ENCODE results near the gene PIAS3.
A peak's percentile ranks its signal among the peaks of the same experiment; 100 is the strongest.

The PIAS3 gene

DNA sequence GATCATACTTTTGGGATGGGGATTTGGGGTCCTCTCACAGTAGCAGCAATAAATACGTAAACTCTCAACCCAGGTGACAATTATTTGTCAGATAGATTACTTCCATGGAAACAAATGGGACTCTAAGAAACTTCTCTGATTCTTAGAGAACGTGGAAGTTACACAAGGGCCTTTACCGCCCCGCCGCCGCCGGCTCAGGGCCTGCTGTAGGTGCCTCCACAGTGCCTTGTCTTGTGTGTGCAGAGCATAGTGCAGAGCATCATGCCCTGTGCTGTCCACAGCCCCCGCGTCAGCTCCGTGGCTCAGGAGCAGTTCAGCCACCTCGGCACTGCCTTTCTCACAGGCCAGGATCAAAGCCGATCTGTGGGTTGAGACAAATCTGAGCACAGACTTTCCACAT is 15.8 kb upstream of the PIAS3 start:
- H3K9me3 ChIP-seq (ENCODE audit: insufficient read depth, low read depth, low read length), result no peaks in the 10 kb centered on the region
- no peak overlapping the region for H3K27ac ChIP-seq (ENCODE audit: low read depth, low read length)
- no peak overlapping the region for H3K9ac ChIP-seq (ENCODE audit: low read depth, low read length)
- peaks cover 34% of the 10 kb centered on the region for H3K27me3 ChIP-seq (ENCODE audit: insufficient read depth, low read length)
- WGBS, result 94% methylated on average over 12 of the region's 12 CpGs
- no peaks in the 10 kb centered on the region for H3K36me3 ChIP-seq (ENCODE audit: insufficient read depth, low read length)
- H3K4me3 ChIP-seq (ENCODE audit: low read length), result no peak overlapping the region
- H3K4me1 ChIP-seq (ENCODE audit: insufficient read depth, low read length), result peaks cover 15% of the 10 kb centered on the region

DNA sequence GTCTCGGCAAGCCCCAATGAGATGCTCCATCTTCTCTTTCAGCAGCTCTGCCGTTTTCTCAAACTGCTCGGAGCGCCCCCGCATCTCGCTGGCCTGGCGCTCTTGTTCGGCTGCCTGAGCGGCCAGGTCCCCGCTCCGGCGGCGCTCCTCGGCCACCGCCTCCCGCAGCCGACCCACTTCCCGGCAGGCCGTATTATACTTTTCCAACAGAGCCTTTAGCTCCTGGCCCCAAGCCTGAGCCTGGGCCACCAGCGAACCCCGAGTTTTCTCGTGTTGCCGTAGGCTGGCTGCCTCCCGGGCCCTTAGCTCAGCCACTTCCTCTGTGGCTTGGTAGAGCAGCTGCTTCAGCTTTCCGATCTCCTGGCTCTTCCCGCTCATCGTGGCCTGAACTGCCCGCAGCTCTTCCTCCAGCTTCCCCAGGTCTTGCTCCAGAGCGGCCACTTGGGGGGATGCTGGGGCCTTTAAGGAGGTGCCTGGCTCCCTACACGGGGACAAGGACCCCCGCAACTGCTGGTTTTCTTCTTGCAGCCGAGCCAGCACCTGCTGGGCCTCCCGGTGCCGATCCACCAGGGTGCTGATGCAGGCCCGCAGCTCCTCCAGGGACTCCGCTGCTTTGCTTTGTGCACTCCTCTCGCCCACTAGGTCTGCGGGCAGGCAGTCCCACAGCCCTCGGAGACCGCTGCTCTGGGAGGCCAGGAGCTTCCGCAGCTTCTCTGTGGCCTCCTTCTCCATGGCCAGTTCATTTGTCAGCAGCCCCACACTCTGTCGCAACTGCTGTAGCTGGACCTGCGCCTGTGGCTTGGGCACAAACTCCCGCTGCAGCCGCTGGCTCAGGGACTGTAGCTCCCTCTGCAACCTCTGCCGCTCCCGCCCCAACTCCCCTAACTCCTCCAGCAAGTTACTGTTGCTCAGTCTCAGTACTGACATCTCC is 13.4 kb upstream of the PIAS3 start:
- H3K9me3 ChIP-seq (ENCODE audit: insufficient read depth, low read depth, low read length), result no peaks in the 10 kb centered on the region
- peaks cover 34% of the 10 kb centered on the region for H3K27me3 ChIP-seq (ENCODE audit: insufficient read depth, low read length)
- 22% methylated on average over 47 of the region's 47 CpGs for WGBS
- H3K27ac ChIP-seq (ENCODE audit: low read depth, low read length), result no peak overlapping the region
- H3K4me3 ChIP-seq (ENCODE audit: low read length), result peak overlapping the region; percentile 57
- no peaks in the 10 kb centered on the region for H3K36me3 ChIP-seq (ENCODE audit: insufficient read depth, low read length)
- peaks cover 5% of the 10 kb centered on the region for H3K4me1 ChIP-seq (ENCODE audit: insufficient read depth, low read length)
- peak overlapping the region; percentile 66 for H3K9ac ChIP-seq (ENCODE audit: low read depth, low read length)

DNA sequence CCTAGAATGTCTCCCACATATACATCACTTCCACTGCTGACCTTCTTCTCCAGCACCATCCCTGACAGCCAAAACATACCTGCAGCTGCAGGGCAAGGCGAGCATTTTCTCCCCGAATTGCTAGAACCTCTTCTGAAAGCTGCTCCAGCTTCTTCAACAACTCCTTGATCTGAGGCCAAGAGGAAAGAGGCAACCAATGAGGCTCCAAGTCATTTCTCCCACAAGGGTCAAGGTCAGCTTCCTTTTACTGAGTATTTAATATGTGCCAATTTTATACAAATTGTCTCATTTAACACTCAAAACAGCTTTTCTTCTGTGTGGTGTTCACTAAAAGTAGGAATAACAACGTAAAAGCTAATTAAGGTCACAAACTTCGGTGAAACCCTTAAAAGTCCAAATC is 9.4 kb upstream of the PIAS3 start:
- 90% methylated on average over 4 of the region's 4 CpGs for WGBS
- Histone ChIP-seq H3K27me3 (ENCODE audit: insufficient read depth, low read length) (peaks cover 22% of the 10 kb centered on the region), H3K36me3 (ENCODE audit: insufficient read depth, low read length) (no peaks in the 10 kb centered on the region), H3K27ac (ENCODE audit: low read depth, low read length) (no peak overlapping the region), H3K4me3 (ENCODE audit: low read length) (no peak overlapping the region), H3K9ac (ENCODE audit: low read depth, low read length) (no peak overlapping the region), H3K4me1 (ENCODE audit: insufficient read depth, low read length) (peaks cover 5% of the 10 kb centered on the region), H3K9me3 (ENCODE audit: insufficient read depth, low read depth, low read length) (no peaks in the 10 kb centered on the region)

DNA sequence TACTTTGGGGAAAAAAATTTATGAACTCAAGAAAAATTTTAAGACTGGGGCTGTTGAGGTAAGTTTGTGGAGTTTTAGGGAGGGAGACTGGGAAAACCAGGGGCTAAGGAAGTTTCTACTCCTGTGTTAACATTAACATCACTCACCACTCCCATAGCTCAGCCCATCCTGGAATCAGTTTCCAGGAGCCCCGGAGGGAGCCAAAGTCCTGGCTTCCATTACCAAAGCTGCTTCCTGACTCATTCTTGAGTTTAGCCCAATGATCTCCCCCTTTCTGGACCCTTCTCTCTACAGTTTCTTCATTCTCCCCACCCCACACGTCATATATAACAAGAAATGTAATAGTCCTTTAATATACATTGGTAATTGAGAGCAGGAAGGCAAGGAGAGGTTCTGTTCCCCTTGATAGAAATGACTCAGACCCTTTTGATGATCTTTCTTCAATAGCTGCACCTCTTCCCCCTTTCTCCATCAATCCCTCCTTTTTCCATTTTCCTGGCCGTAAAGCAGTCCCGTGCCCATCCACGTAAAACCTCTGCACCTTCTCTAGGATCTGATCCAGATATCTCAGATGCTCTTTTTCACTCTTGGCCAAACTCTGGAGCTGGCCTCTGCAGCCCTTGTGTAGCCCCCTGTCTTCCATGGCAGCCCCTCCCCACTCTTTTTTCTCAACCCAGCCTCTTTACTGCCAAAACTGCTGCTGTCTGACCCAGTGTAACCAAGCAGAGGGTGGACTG is 4.6 kb upstream of the PIAS3 start:
- no peaks in the 10 kb centered on the region for H3K9me3 ChIP-seq (ENCODE audit: insufficient read depth, low read depth, low read length)
- no peak overlapping the region for H3K27ac ChIP-seq (ENCODE audit: low read depth, low read length)
- no peak overlapping the region for H3K4me3 ChIP-seq (ENCODE audit: low read length)
- no peaks in the 10 kb centered on the region for H3K36me3 ChIP-seq (ENCODE audit: insufficient read depth, low read length)
- no peaks in the 10 kb centered on the region for H3K27me3 ChIP-seq (ENCODE audit: insufficient read depth, low read length)
- peaks cover 4% of the 10 kb centered on the region; the same call in 1 of the 2 replicates for H3K4me1 ChIP-seq (ENCODE audit: insufficient read depth, low read length)
- 83% methylated on average over 4 of the region's 5 CpGs for WGBS
- no peak overlapping the region for H3K9ac ChIP-seq (ENCODE audit: low read depth, low read length)

DNA sequence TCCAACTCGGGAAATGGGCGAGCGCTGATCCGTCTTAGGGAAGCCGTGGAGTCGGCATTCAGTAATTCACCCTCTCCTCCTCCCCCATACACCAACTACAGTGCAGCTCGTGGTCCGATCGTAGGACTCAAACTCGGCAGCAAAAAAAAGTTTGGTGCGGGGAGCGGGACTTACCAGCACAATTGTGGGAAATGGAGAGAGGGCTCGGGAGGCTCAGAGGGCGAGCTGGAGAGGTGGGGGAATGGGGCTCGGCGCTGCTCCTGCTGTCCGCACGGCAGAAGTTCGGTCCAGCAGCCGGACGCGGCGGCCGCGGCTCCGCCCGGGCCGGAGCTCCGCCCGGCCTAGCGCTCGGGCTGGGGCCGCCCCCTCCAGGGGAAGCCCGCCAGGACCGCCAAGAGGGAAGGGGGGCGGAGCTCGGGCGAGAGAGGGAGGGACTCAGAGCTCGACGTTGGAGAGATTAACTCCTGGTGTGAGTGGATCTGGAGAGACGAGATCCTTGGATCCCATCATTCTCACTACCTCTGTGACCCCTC is 676 bp upstream of the PIAS3 start:
- under 1% methylated on average over 40 of the region's 41 CpGs for WGBS
- H3K27me3 ChIP-seq (ENCODE audit: insufficient read depth, low read length), result no peaks in the 10 kb centered on the region

DNA sequence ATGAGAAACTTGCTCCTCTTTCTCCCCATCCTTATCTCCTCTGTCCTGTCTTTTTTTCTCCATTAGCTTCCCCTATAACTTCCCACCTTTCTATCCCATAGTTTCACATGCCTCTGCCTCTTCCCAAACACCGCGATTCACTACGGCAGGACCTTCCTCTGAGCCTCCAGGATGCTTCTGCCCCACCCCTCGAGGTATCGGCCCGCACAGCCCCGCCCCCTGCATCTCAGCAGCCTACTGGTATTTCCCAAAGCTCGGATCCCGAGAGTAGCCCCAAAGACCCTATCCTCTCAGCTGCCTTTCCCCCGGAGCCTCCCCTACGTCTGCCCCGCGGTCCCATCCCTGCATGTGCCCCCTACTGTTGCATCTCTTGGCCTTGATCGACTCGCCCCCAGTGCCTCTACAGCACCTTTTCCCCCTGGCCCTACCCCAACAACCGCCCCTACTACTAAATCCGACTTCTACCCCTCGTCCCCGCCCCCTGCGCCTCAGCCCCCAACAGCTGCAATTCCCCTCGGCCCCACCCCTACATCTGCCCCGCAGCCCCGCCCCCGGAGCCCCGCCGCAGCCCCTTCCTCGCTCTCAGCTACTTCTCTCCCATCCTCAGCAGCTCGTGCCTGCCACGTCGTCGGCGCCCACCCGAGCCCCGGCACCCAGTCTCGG is 512 bp downstream of the PIAS3 start:
- Histone ChIP-seq H3K4me3 (ENCODE audit: low read length) (peak overlapping the region; percentile 81), H3K9me3 (ENCODE audit: insufficient read depth, low read depth, low read length) (no peaks in the 10 kb centered on the region; the same call in 1 of the 2 replicates), H3K27me3 (ENCODE audit: insufficient read depth, low read length) (no peaks in the 10 kb centered on the region), H3K27ac (ENCODE audit: low read depth, low read length) (peak overlapping the region; percentile 90), H3K9ac (ENCODE audit: low read depth, low read length) (peak overlapping the region; percentile 88), H3K36me3 (ENCODE audit: insufficient read depth, low read length) (peaks cover 39% of the 10 kb centered on the region), H3K4me1 (ENCODE audit: insufficient read depth, low read length) (peaks cover 4% of the 10 kb centered on the region; the same call in 1 of the 2 replicates)
- under 1% methylated on average over 35 of the region's 35 CpGs for WGBS

More for the DNA sequence above, 676 bp upstream of the PIAS3 start:
- Histone ChIP-seq H3K9ac (ENCODE audit: low read depth, low read length) (peak overlapping the region; percentile 88), H3K9me3 (ENCODE audit: insufficient read depth, low read depth, low read length) (no peaks in the 10 kb centered on the region; the same call in 1 of the 2 replicates), H3K27ac (ENCODE audit: low read depth, low read length) (peak overlapping the region; percentile 56; the same call in 1 of the 2 replicates), H3K4me1 (ENCODE audit: insufficient read depth, low read length) (peaks cover 4% of the 10 kb centered on the region; the same call in 1 of the 2 replicates), H3K36me3 (ENCODE audit: insufficient read depth, low read length) (peaks cover 27% of the 10 kb centered on the region), H3K4me3 (ENCODE audit: low read length) (peak overlapping the region; percentile 81)

DNA sequence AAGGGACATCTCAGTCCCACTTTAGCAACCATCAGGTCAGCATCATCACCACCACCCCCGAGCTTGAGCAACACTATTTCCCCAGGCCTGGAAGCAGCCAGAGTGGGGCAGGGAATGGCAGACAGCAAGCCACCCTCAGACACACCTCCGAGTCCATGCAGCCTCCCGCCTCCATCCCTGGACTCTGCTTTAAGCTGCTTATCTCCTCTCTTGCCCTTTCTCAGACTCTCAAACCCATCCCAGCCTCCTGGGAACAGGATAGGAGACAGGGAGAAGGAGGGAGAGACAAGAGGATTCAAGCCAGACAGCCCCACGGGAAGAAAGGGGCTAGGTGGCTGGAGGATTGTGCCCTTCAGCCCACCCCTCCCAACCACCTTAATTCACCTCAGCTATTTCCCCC is 1.7 kb downstream of the PIAS3 start:
- Histone ChIP-seq H3K9ac (ENCODE audit: low read depth, low read length) (no peak overlapping the region), H3K9me3 (ENCODE audit: insufficient read depth, low read depth, low read length) (no peaks in the 10 kb centered on the region; the same call in 1 of the 2 replicates), H3K36me3 (ENCODE audit: insufficient read depth, low read length) (peaks cover 49% of the 10 kb centered on the region), H3K27me3 (ENCODE audit: insufficient read depth, low read length) (no peaks in the 10 kb centered on the region), H3K4me1 (ENCODE audit: insufficient read depth, low read length) (peaks cover 4% of the 10 kb centered on the region; the same call in 1 of the 2 replicates), H3K27ac (ENCODE audit: low read depth, low read length) (no peak overlapping the region), H3K4me3 (ENCODE audit: low read length) (no peak overlapping the region)
- 78% methylated on average over 4 of the region's 4 CpGs for WGBS

DNA sequence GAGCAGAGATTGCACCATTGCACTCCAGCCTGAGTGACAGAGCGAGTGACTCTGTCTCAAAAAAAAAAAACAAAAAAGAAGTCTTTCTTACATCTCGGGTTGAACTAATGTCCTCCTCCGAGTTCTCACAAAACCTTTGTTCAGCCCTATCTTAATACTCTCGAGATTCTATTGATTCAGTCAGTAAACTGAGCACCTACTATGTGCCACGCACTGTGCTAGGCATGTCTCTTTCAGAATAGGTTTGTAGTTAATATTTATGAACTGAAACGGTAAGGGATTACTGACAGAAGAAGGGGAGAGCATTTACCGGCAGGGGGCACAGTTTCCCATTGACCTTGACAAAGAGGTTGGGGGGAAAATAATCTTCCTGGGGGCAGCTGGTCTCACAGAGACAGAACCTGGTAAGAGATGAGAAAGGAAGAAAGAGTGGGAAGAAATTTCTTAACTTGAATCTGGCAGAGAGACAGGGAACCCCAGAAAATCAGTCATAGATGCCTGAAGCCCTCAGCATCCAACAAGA is 3.4 kb downstream of the PIAS3 start:
- 92% methylated on average over 7 of the region's 7 CpGs for WGBS
- Histone ChIP-seq H3K9ac (ENCODE audit: low read depth, low read length) (no peak overlapping the region), H3K4me1 (ENCODE audit: insufficient read depth, low read length) (peaks cover 4% of the 10 kb centered on the region; the same call in 1 of the 2 replicates), H3K27ac (ENCODE audit: low read depth, low read length) (no peak overlapping the region), H3K4me3 (ENCODE audit: low read length) (no peak overlapping the region), H3K9me3 (ENCODE audit: insufficient read depth, low read depth, low read length) (no peaks in the 10 kb centered on the region; the same call in 1 of the 2 replicates), H3K27me3 (ENCODE audit: insufficient read depth, low read length) (no peaks in the 10 kb centered on the region), H3K36me3 (ENCODE audit: insufficient read depth, low read length) (peaks cover 63% of the 10 kb centered on the region)

DNA sequence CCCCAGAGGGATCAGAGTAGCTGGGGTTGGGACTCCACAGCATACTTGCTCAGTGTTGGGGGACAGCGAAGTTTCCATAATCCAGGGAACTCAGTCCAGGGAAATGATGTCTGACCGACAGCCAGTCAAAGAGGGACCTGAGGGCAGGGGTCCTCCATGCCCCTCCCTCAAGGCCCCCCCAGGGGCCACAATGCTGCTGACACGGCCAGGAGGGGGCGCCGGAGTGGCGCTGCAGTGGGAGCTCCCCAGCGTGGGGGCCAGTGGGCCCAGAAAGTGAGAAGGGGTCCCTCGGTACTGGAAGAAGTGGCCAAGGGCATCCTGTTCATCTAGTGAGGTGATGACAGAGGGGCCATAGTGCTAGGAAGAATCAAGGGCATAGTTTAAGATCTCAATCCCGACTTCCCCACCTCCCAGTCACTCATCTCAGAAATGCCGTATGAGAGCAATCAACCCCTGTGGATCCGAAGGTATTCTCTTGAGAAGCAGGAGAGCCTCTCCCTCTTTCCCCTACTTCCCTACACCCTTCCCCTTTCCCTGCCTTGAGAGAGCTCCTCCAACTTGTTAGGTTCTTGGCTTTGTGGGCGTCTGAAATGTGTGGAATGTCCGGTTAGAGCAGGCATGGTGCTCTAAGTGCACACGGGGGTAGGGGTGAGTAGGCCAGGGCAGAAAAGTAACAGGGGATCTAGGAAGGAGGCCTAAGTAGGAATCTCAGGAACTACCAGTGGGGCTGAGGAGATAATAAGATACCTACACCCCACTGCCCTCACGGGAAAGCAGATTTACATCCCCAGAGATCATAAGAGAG is 9.3 kb downstream of the PIAS3 start:
- H3K4me1 ChIP-seq (ENCODE audit: insufficient read depth, low read length), result no peaks in the 10 kb centered on the region
- no peak overlapping the region for H3K27ac ChIP-seq (ENCODE audit: low read depth, low read length)
- H3K9me3 ChIP-seq (ENCODE audit: insufficient read depth, low read depth, low read length), result no peaks in the 10 kb centered on the region
- no peaks in the 10 kb centered on the region for H3K27me3 ChIP-seq (ENCODE audit: insufficient read depth, low read length)
- WGBS, result 90% methylated on average over 15 of the region's 15 CpGs
- H3K9ac ChIP-seq (ENCODE audit: low read depth, low read length), result no peak overlapping the region
- H3K36me3 ChIP-seq (ENCODE audit: insufficient read depth, low read length), result peaks cover 62% of the 10 kb centered on the region
- no peak overlapping the region for H3K4me3 ChIP-seq (ENCODE audit: low read length)

DNA sequence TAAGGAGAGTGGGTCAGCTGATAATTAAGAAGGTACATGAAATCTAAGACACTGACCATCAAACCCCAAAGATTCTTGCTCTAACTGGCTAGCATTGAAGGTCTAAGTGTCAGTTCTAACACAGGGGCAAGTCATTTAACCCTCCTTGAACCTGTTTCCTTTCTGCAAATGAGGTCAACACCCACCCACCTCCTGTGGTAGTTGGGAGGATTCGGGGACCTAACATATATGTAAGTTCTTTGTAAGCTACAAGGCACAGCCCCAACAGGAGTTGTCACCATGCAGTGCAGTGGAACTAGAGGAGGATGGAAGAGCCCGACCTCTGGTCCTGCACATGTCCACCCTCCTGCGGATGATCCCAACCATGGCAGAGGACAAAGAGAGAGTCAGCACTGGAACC is 11.1 kb downstream of the PIAS3 start:
- Histone ChIP-seq H3K9ac (ENCODE audit: low read depth, low read length) (no peak overlapping the region), H3K36me3 (ENCODE audit: insufficient read depth, low read length) (peaks cover 58% of the 10 kb centered on the region), H3K4me1 (ENCODE audit: insufficient read depth, low read length) (no peaks in the 10 kb centered on the region), H3K4me3 (ENCODE audit: low read length) (no peak overlapping the region), H3K27ac (ENCODE audit: low read depth, low read length) (no peak overlapping the region), H3K9me3 (ENCODE audit: insufficient read depth, low read depth, low read length) (no peaks in the 10 kb centered on the region), H3K27me3 (ENCODE audit: insufficient read depth, low read length) (no peaks in the 10 kb centered on the region)
- 98% methylated on average over 3 of the region's 3 CpGs for WGBS

Data from HUES64 (cell line).